Fibroblast of mammary gland (primary cell): ENCODE data around the gene MAN2B2.

ENCODE experiments used
- DNase-seq: peaks from one replicate; pipeline ENCODE4 v3.0.0-alpha.2; 2010; ENCODE audit warnings: low read depth
- H3K4me3 ChIP-seq: 2 replicates; pipeline ENCODE4 v1.5.1; 2011; ENCODE audit warnings: low read depth, mild to moderate bottlenecking, low read length, moderate library complexity; ENCODE audit not compliant: control insufficient read depth
- TF ChIP-seq, protein P1 (sequence below): conservative IDR thresholded peaks from 2 replicates; pipeline ENCODE4 v1.5.1; 2011; ENCODE audit warnings: low read depth, low read length, inconsistent platforms; ENCODE audit not compliant: control insufficient read depth, insufficient read depth

The MAN2B2 gene

GRCh38 chr4:6657242-6658208 is 82.5 kb downstream of the MAN2B2 start:
- no peak for DNase-seq
- TF ChIP-seq, protein P1, sequence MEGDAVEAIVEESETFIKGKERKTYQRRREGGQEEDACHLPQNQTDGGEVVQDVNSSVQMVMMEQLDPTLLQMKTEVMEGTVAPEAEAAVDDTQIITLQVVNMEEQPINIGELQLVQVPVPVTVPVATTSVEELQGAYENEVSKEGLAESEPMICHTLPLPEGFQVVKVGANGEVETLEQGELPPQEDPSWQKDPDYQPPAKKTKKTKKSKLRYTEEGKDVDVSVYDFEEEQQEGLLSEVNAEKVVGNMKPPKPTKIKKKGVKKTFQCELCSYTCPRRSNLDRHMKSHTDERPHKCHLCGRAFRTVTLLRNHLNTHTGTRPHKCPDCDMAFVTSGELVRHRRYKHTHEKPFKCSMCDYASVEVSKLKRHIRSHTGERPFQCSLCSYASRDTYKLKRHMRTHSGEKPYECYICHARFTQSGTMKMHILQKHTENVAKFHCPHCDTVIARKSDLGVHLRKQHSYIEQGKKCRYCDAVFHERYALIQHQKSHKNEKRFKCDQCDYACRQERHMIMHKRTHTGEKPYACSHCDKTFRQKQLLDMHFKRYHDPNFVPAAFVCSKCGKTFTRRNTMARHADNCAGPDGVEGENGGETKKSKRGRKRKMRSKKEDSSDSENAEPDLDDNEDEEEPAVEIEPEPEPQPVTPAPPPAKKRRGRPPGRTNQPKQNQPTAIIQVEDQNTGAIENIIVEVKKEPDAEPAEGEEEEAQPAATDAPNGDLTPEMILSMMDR, result no peak

GRCh38 chr4:6658209-6658595 is 83.2 kb downstream of the MAN2B2 start:
- no peak overlapping the region for H3K4me3 ChIP-seq
- no peak for DNase-seq
- TF ChIP-seq, protein P1, result no peak

More at GRCh38 chr4:6657242-6658208, 82.5 kb downstream of the MAN2B2 start:
- no peak overlapping the region for H3K4me3 ChIP-seq

GRCh38 chr4:6658597-6659075 is 83.6 kb downstream of the MAN2B2 start:
- TF ChIP-seq, protein P1, result no peak
- no peak for DNase-seq
- peak overlapping the region; percentile 33 for H3K4me3 ChIP-seq

- DNase-seq, result no peak
- TF ChIP-seq, protein P1, result no peak
- no peak overlapping the region for H3K4me3 ChIP-seq
Observed at GRCh38 chr4:6659897-6660296, 84.9 kb downstream of the MAN2B2 start.

GRCh38 chr4:6660430-6660829 is 85.4 kb downstream of the MAN2B2 start:
- H3K4me3 ChIP-seq, result no peak overlapping the region
- no peak for DNase-seq
- TF ChIP-seq, protein P1, result no peak

- no peak for DNase-seq
- no peak overlapping the region for H3K4me3 ChIP-seq
- TF ChIP-seq, protein P1, result no peak
Observed at GRCh38 chr4:6662591-6662990, 87.6 kb downstream of the MAN2B2 start.
